Measurements from ENCODE around the gene ATP5F1C.

ATP5F1C gene

DNA sequence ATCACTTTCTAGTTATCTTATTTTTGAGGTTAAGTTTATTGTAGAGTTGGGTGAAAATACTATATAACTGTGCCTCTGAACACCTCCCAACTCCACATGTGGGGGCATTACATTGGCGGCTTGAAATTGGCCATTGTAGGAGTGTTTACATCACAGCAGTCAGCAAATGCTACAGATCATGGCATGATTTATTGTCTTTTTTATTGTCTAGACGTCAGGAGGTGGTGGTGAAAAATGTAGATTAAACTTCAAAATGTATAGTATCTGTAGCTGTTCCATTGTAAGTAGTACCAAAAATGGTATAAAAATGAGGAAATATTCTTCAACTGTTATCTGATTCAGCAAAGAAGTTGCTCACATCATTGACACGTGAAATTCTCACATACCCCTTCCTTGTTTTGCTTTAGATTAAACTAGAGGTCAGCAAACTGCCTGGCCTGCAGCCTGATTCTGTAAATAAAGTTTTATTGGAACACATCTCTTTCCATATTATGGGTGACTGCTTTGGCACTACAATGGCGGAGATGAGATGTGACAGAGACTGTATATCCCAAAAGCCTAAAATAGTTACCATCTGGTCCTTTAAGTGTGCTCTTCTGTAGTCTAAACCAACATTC is 65.4 kb downstream of the ATP5F1C start:
- no peak for DNase-seq (ENCODE audit: low read depth)

GRCh38 chr10:7853890-7854289 is 65.9 kb downstream of the ATP5F1C start:
- no peak for DNase-seq (ENCODE audit: low read depth)

- no peak for DNase-seq (ENCODE audit: low read depth)
Observed at GRCh38 chr10:7855205-7855604, 67.2 kb downstream of the ATP5F1C start.

GRCh38 chr10:7856678-7857077 is 68.7 kb downstream of the ATP5F1C start:
- DNase-seq (ENCODE audit: low read depth), result no peak

DNA sequence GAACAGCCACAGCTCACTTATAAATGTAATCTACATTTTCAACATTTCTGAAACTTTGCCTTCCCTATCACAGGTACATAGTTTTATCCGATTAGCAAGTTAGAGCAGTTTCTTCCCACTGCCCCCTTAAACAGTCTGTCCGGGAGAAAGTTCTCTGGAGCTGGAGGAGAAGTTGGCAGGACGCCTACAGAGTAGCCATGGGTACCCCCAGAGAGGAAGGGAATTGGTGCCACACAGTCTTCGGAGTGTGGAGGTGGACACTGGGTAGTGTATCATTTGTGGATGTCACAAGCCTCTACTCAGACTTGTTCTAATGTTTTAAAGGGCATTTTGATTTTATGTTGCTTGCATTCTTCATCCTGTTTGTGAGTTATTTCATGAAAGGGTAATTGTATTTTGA is 69.3 kb downstream of the ATP5F1C start:
- no peak for DNase-seq (ENCODE audit: low read depth)

Measured in activated T-cell treated with anti-CD3 and anti-CD28 coated beads for 48 hours (primary cell).